Natural killer cell (primary cell): Measurements from ENCODE around the gene GPR25. TPM values are rescaled to one million over a fixed set of nuclear protein-coding genes. Genes with fewer than 3 reads are reported as not detected.

Experiments used
- ATAC-seq, 3 donors: fragments of 150-1000 bp in 2 of 3; fragments of 200-7000 bp in 1 of 3; cut with Tn5 transposase; 1 replicate in 1 of 3; 2 replicates in 2 of 3; pipeline ENCODE4 v1.10.0; 2021; ENCODE audit warnings: mild to moderate bottlenecking in 2 of 3, moderate library complexity in 2 of 3
- DNase-seq, 2 donors: peaks; one replicate each; pipeline versions ENCODE4 v3.0.0 to v3.0.0-alpha.2; 2013 to 2021; ENCODE audit warnings: mixed read lengths in 1 of 2
- H3K27ac ChIP-seq: one replicate; pipeline ENCODE4 v1.5.1; 2013; ENCODE audit warnings: mild to moderate bottlenecking, low read length
- H3K27me3 ChIP-seq: one replicate; pipeline ENCODE4 v1.6.1; 2013; ENCODE audit warnings: low read length; ENCODE audit not compliant: control insufficient read depth, insufficient read depth
- H3K36me3 ChIP-seq: one replicate; pipeline ENCODE4 v1.6.1; 2013; ENCODE audit warnings: low read length; ENCODE audit not compliant: control insufficient read depth, insufficient read depth
- H3K4me1 ChIP-seq: one replicate; pipeline ENCODE4 v1.6.1; 2013; ENCODE audit warnings: low read length; ENCODE audit not compliant: control insufficient read depth, insufficient read depth
- H3K4me3 ChIP-seq: one replicate; pipeline ENCODE4 v1.5.1; 2013; ENCODE audit warnings: low read length
- H3K9me3 ChIP-seq: one replicate; pipeline ENCODE4 v1.6.1; 2013; ENCODE audit warnings: low read length; ENCODE audit not compliant: control insufficient read depth, insufficient read depth
- H3K27ac Mint-ChIP-seq, 2 donors: one replicate each; pipeline ENCODE4 v1.8.0; 2022; ENCODE audit warnings: mild to moderate bottlenecking in 2 of 2, mixed read lengths in 2 of 2, moderate library complexity in 1 of 2
- H3K27me3 Mint-ChIP-seq, 2 donors: one replicate each; pipeline ENCODE4 v1.8.0; 2022; ENCODE audit warnings: low read depth in 2 of 2, mixed read lengths in 2 of 2
- H3K36me3 Mint-ChIP-seq: one replicate; pipeline ENCODE4 v1.8.0; 2022; ENCODE audit warnings: mixed read lengths
- H3K4me1 Mint-ChIP-seq, 2 donors: one replicate each; pipeline ENCODE4 v1.8.0; 2022; ENCODE audit warnings: mixed read lengths in 2 of 2
- H3K4me3 Mint-ChIP-seq: one replicate; pipeline ENCODE4 v1.8.0; 2022; ENCODE audit warnings: mild to moderate bottlenecking, moderate library complexity, mixed read lengths
- H3K9me3 Mint-ChIP-seq, 2 donors: one replicate each; pipeline ENCODE4 v1.8.0; 2022; ENCODE audit warnings: mixed read lengths in 2 of 2
- CTCF ChIP-seq: fragments of 200-600 bp; IDR thresholded peaks from one replicate; pipeline ENCODE4 v1.8.0; 2022; ENCODE audit warnings: antibody characterized with exemption
- WGBS: methylation state at CpG from one replicate; pipeline ENCODE4 v1.1.7; 2013; ENCODE audit warnings: missing lambda C conversion rate; ENCODE audit not compliant: insufficient coverage; 5-methylcytosine and 5-hydroxymethylcytosine counted together
- intact Hi-C: fragments of 100-400 bp; cut with micrococcal nuclease; formaldehyde crosslinking; loops from one replicate; pipeline ENCODE4 v1.14.2; 2022
- total RNA-seq, 4 donors: library from RNA; stranded (reverse); fragments of 120-200 nt in 1 of 4; gene quantifications; one replicate each; pipeline versions ENCODE4 v1.2.3 to v1.2.4, GENCODE V29; 2013 to 2022

Gene GPR25
- total RNA-seq, 3 donors from 2014 or later (not counting 1 experiment from before 2014, with no cell fraction given), result 2.1 to 9.4 (median 2.7) TPM

- ATAC-seq (no peak), DNase-seq (no peak)
- Mint-ChIP-seq H3K36me3 (no peaks in the 10 kb centered on the region), H3K27ac (no peak overlapping the region), H3K27me3 (peaks cover 5 to 19% of the 10 kb centered on the region in 2 donors), H3K4me3 (no peak overlapping the region), H3K9me3 (no peaks in the 10 kb centered on the region), H3K4me1 (peaks cover 0 to 6% of the 10 kb centered on the region in 2 donors)
- 95% methylated on average over 5 of the region's 5 CpGs for WGBS
- no peak for TF ChIP-seq CTCF
- intact Hi-C loops, result no loop called here
- Histone ChIP-seq H3K4me3 (no peak overlapping the region), H3K27ac (no peak overlapping the region), H3K36me3 (no peaks in the 10 kb centered on the region), H3K4me1 (no peaks in the 10 kb centered on the region), H3K9me3 (no peaks in the 10 kb centered on the region), H3K27me3 (peaks cover 12% of the 10 kb centered on the region)
These were observed 24.5 kb downstream of the GPR25 start for GRCh38 chr1:200897259-200897658.

- no peaks in the 10 kb centered on the region for H3K36me3 ChIP-seq
- DNase-seq, result no peak
- Mint-ChIP-seq H3K9me3 (no peaks in the 10 kb centered on the region), H3K4me1 (peaks cover 0 to 6% of the 10 kb centered on the region in 2 donors), H3K27me3 (peaks cover 0 to 16% of the 10 kb centered on the region in 2 donors), H3K4me3 (no peak overlapping the region), H3K36me3 (no peaks in the 10 kb centered on the region), H3K27ac (no peak overlapping the region)
- no peaks in the 10 kb centered on the region for H3K9me3 ChIP-seq
- no peak for ATAC-seq
- intact Hi-C loops, result no loop called here
- no peak overlapping the region for H3K4me3 ChIP-seq
- H3K4me1 ChIP-seq, result peaks cover 4% of the 10 kb centered on the region
- TF ChIP-seq CTCF, result no peak
- WGBS, result 42% methylated on average over 2 of the region's 3 CpGs
- H3K27me3 ChIP-seq, result peaks cover 3% of the 10 kb centered on the region
- H3K27ac ChIP-seq, result no peak overlapping the region
These were observed 26.2 kb downstream of the GPR25 start for GRCh38 chr1:200899015-200899386.

GRCh38 chr1:200899451-200899915 lies 26.7 kb downstream of the GPR25 start:
- Mint-ChIP-seq H3K36me3 (no peaks in the 10 kb centered on the region), H3K27ac (no peak overlapping the region), H3K4me1 (peaks cover 0 to 6% of the 10 kb centered on the region in 2 donors), H3K9me3 (no peaks in the 10 kb centered on the region), H3K27me3 (peaks cover 0 to 15% of the 10 kb centered on the region in 2 donors), H3K4me3 (no peak overlapping the region)
- H3K4me1 ChIP-seq, result peaks cover 9% of the 10 kb centered on the region
- no peak for TF ChIP-seq CTCF
- H3K36me3 ChIP-seq, result no peaks in the 10 kb centered on the region
- ATAC-seq (no peak), DNase-seq (no peak)
- H3K4me3 ChIP-seq, result no peak overlapping the region
- 91% methylated on average over 10 of the region's 10 CpGs for WGBS
- no peaks in the 10 kb centered on the region for H3K9me3 ChIP-seq
- no peak overlapping the region for H3K27ac ChIP-seq
- H3K27me3 ChIP-seq, result peaks cover 3% of the 10 kb centered on the region
- intact Hi-C loops, result no loop called here
